Stimulated activated CD4-positive, alpha-beta T cell treated with anti-CD3 and anti-CD28 coated beads, TNF-alpha, amount 100 ng/mL, for 4 hours (primary cell): ENCODE results near the gene SLC6A3.

Source experiments
- DNase-seq, 3 experiments: peaks; one replicate each; pipeline ENCODE4 v3.0.0-alpha.2; 2020; ENCODE audit warnings: low read depth in 3 of 3

The SLC6A3 gene

GRCh38 chr5:1390861-1391600 lies 54.2 kb downstream of the SLC6A3 start:
- DNase-seq, result no peak

GRCh38 chr5:1390333-1390732 lies 54.9 kb downstream of the SLC6A3 start:
- no peak for DNase-seq

GRCh38 chr5:1388383-1388967 lies 56.8 kb downstream of the SLC6A3 start:
- DNase-seq, result no peak

- DNase-seq, result no peak
Observed at GRCh38 chr5:1387876-1388275, 57.4 kb downstream of the SLC6A3 start.

- DNase-seq, result no peak
Observed at GRCh38 chr5:1387059-1387755, 58.0 kb downstream of the SLC6A3 start.

- peak; percentile 38 to 50 (median 42) for DNase-seq
Observed at GRCh38 chr5:1386274-1386717, 58.9 kb downstream of the SLC6A3 start.

GRCh38 chr5:1385395-1386273 lies 59.6 kb downstream of the SLC6A3 start:
- peak; percentile 67 to 74 (median 67) for DNase-seq

- no peak for DNase-seq
Observed at GRCh38 chr5:1384521-1384920, 60.7 kb downstream of the SLC6A3 start.

GRCh38 chr5:1383886-1384401 lies 61.3 kb downstream of the SLC6A3 start:
- DNase-seq, result no peak

GRCh38 chr5:1383344-1383743 lies 61.9 kb downstream of the SLC6A3 start:
- DNase-seq, result no peak

GRCh38 chr5:1382248-1382700 lies 63.0 kb downstream of the SLC6A3 start:
- no peak for DNase-seq

GRCh38 chr5:1381370-1382247 lies 63.6 kb downstream of the SLC6A3 start:
- no peak for DNase-seq

GRCh38 chr5:1380910-1381309 lies 64.3 kb downstream of the SLC6A3 start:
- no peak for DNase-seq

GRCh38 chr5:1380011-1380817 lies 65.0 kb downstream of the SLC6A3 start:
- DNase-seq, result peak; percentile 8 to 26 (median 20)

- DNase-seq, result no peak
Observed at GRCh38 chr5:1378866-1379659, 66.2 kb downstream of the SLC6A3 start.

GRCh38 chr5:1378096-1378495 lies 67.1 kb downstream of the SLC6A3 start:
- DNase-seq, result no peak

- no peak for DNase-seq
Observed at GRCh38 chr5:1376981-1377380, 68.3 kb downstream of the SLC6A3 start.

GRCh38 chr5:1375871-1376810 lies 69.1 kb downstream of the SLC6A3 start:
- no peak for DNase-seq
